ENCODE results near the gene EXOC4.

Gene EXOC4

DNA sequence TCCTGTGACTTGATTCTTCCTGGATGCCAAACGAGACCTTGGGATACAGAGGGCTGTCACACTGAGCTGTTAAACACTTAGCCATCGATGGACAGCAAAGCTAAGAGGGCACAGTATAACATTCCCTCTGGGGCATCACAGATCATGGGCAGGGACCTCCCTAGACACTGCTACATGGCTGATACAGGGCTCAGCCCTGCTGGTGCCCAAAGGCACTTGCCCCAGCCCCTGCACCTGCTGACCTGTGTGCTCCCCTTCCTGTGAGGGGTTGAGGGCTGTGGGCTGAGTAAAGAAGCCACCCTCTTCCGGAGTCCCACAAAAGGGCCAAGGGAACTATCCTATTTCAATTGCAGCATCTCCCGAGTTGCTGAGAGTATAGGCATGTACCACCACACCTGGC, 337.9 kb downstream of the EXOC4 start:
- H3K4me1 ChIP-seq (ENCODE audit: insufficient read depth, low read length): no peaks in the 10 kb centered on the region
- 89% methylated on average over 4 of the region's 4 CpGs for WGBS

DNA sequence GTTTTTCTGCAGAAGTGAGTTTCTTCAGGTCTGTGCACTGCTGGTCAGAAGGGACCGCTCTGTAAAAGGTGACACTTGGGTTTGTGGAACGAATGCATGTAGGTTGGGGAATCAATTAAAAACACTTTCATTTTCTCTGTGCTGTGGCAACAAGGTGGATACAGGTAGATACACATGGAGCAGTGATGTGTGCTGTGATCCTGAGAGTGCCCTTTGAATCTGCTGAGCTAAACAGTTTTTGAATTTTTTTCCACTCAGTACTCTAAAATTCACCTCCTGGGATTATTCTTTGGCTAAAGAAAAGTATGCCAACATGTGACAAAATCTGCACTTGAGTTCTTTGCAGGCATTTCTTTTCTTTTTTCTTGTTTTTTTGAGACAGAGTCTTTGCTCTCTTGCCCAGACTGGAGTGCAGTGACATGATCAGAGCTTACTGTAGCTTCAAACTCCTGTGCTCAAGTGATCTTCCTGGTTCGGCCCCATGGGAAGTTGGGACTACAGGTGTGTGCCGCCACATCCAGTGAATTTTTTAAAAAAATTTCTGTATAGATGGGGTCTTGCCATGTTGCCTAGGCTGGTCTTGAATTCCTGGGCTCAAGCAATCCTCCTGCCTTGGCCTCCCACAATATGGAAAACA, 338.9 kb downstream of the EXOC4 start:
- H3K9ac ChIP-seq (ENCODE audit: low read depth, low read length): no peak overlapping the region
- H3K9me3 ChIP-seq (ENCODE audit: insufficient read depth, low read depth, low read length): no peaks in the 10 kb centered on the region
- H3K36me3 ChIP-seq (ENCODE audit: insufficient read depth, low read length): no peaks in the 10 kb centered on the region
- 92% methylated on average over 4 of the region's 4 CpGs for WGBS
- no peak overlapping the region for H3K4me3 ChIP-seq (ENCODE audit: low read length)
- H3K4me1 ChIP-seq (ENCODE audit: insufficient read depth, low read length): no peaks in the 10 kb centered on the region
- H3K27me3 ChIP-seq (ENCODE audit: insufficient read depth, low read length): no peaks in the 10 kb centered on the region
- no peak overlapping the region for H3K27ac ChIP-seq (ENCODE audit: low read depth, low read length)

More for the DNA sequence above, 337.9 kb downstream of the EXOC4 start:
- Histone ChIP-seq H3K27ac (ENCODE audit: low read depth, low read length) (no peak overlapping the region), H3K36me3 (ENCODE audit: insufficient read depth, low read length) (no peaks in the 10 kb centered on the region), H3K9ac (ENCODE audit: low read depth, low read length) (no peak overlapping the region), H3K9me3 (ENCODE audit: insufficient read depth, low read depth, low read length) (no peaks in the 10 kb centered on the region), H3K4me3 (ENCODE audit: low read length) (no peak overlapping the region), H3K27me3 (ENCODE audit: insufficient read depth, low read length) (no peaks in the 10 kb centered on the region)

DNA sequence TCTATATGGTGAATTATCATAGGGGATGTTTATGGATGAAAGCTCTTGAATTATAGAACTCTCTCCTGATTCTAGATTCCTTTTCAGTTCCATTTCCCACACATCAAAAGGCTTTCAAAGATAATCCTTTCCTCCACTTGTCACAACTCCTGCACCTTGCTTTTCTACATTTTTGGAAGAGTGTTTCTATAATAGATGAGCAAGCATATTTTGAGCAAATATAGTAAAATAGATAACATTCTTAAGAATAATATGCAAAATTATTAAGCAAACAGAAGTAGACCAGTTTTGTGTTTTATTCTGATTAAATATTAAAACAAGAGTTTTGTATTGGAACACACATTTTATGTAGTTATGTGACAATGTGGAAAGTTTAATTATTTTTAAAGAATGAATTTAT, 340.7 kb downstream of the EXOC4 start:
- Histone ChIP-seq H3K4me1 (ENCODE audit: insufficient read depth, low read length) (no peaks in the 10 kb centered on the region), H3K9me3 (ENCODE audit: insufficient read depth, low read depth, low read length) (no peaks in the 10 kb centered on the region), H3K4me3 (ENCODE audit: low read length) (no peak overlapping the region), H3K27me3 (ENCODE audit: insufficient read depth, low read length) (no peaks in the 10 kb centered on the region), H3K27ac (ENCODE audit: low read depth, low read length) (no peak overlapping the region), H3K36me3 (ENCODE audit: insufficient read depth, low read length) (no peaks in the 10 kb centered on the region), H3K9ac (ENCODE audit: low read depth, low read length) (no peak overlapping the region)

DNA sequence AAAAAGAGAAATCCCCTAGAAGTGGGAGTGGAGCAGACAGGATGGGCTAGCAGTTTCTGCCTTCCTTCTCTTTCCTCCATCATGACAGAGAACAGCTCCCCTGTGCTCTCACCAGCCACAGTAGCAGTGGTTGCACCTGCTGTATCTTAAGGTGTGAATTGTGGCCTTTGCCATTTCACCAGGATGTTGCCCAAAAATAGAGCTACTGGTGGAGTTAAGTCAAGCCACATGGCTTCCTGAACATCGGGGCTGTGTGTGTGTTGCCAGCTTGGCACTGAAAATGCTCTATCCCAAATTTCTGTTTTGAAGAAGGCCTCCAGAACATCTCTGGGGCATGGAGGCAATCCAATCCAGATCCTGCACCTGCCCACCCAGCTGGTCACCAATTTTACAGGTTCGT, 348.7 kb downstream of the EXOC4 start:
- H3K9ac ChIP-seq (ENCODE audit: low read depth, low read length): no peak overlapping the region
- H3K4me3 ChIP-seq (ENCODE audit: low read length): no peak overlapping the region
- WGBS: 96% methylated on average over 2 of the region's 2 CpGs
- no peaks in the 10 kb centered on the region for H3K27me3 ChIP-seq (ENCODE audit: insufficient read depth, low read length)
- H3K36me3 ChIP-seq (ENCODE audit: insufficient read depth, low read length): no peaks in the 10 kb centered on the region
- no peaks in the 10 kb centered on the region for H3K9me3 ChIP-seq (ENCODE audit: insufficient read depth, low read depth, low read length)
- H3K27ac ChIP-seq (ENCODE audit: low read depth, low read length): no peak overlapping the region
- no peaks in the 10 kb centered on the region for H3K4me1 ChIP-seq (ENCODE audit: insufficient read depth, low read length)

DNA sequence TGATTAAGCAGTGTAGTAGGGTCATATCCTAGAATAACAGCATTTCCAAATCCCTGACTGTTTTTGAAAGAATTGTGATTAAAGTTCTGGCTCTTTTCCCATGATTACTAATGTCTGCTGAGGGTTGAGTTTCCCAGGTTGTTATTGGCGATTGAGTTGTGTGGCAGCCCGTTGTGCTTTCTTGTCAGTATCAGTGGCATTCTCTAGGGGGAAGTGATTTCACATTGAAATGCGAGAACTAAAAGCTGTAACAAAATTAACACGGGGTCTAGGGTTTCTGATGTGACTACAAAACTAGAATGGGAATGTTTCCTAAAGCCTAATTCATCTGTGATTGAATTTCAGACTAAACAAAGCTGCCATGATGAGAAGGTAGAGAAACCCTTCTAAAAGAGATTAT, 349.4 kb downstream of the EXOC4 start:
- Histone ChIP-seq H3K27ac (ENCODE audit: low read depth, low read length) (no peak overlapping the region), H3K4me1 (ENCODE audit: insufficient read depth, low read length) (no peaks in the 10 kb centered on the region), H3K4me3 (ENCODE audit: low read length) (no peak overlapping the region), H3K27me3 (ENCODE audit: insufficient read depth, low read length) (no peaks in the 10 kb centered on the region), H3K9ac (ENCODE audit: low read depth, low read length) (no peak overlapping the region), H3K36me3 (ENCODE audit: insufficient read depth, low read length) (no peaks in the 10 kb centered on the region), H3K9me3 (ENCODE audit: insufficient read depth, low read depth, low read length) (no peaks in the 10 kb centered on the region)
- WGBS: 79% methylated on average over 4 of the region's 4 CpGs

DNA sequence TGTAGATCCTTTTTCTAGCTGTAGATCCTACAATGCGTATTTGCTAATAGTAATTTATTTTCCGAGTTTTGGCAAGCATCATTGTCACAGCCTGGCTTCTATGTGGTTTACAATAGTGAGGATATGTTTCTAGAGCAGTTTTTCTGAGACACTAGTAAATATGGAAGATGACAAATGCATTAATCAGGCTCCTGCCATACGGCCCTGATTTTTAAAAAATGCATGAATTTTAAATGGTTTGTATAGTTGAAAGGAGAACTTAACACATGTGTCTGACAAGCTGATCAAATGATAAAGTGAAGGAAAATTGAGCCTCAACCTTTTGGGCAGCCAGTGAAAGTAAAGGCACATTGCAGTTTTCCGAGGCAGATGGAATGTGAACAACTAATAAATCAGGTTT, 354.1 kb downstream of the EXOC4 start:
- Histone ChIP-seq H3K27ac (ENCODE audit: low read depth, low read length) (no peak overlapping the region), H3K4me1 (ENCODE audit: insufficient read depth, low read length) (no peaks in the 10 kb centered on the region), H3K9me3 (ENCODE audit: insufficient read depth, low read depth, low read length) (no peaks in the 10 kb centered on the region), H3K27me3 (ENCODE audit: insufficient read depth, low read length) (no peaks in the 10 kb centered on the region), H3K4me3 (ENCODE audit: low read length) (no peak overlapping the region), H3K36me3 (ENCODE audit: insufficient read depth, low read length) (no peaks in the 10 kb centered on the region), H3K9ac (ENCODE audit: low read depth, low read length) (no peak overlapping the region)
- WGBS: 94% methylated on average over 4 of the region's 4 CpGs

DNA sequence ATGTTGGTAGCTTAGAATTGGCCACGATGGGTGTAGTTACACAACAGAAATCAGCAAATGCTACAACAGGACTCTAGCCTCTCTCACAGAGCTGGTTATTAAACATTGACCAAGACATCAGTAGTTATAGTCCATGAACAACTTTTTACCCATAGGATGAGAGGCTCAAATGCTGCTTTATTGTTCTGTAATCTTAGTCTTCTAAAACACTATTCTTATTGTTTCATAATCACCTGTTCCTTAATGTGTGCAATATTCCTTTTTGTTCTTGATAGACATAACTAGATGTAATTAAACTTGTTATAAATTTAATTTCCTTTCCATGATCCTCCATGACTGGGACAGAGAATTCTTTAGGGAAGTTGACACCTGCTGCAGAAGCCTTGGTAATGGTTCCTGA, 356.9 kb downstream of the EXOC4 start:
- H3K9ac ChIP-seq (ENCODE audit: low read depth, low read length): no peak overlapping the region
- H3K4me1 ChIP-seq (ENCODE audit: insufficient read depth, low read length): no peaks in the 10 kb centered on the region
- H3K27me3 ChIP-seq (ENCODE audit: insufficient read depth, low read length): no peaks in the 10 kb centered on the region
- WGBS: 89% methylated on average over 1 of the region's 1 CpG
- H3K9me3 ChIP-seq (ENCODE audit: insufficient read depth, low read depth, low read length): no peaks in the 10 kb centered on the region
- H3K36me3 ChIP-seq (ENCODE audit: insufficient read depth, low read length): no peaks in the 10 kb centered on the region
- no peak overlapping the region for H3K4me3 ChIP-seq (ENCODE audit: low read length)
- H3K27ac ChIP-seq (ENCODE audit: low read depth, low read length): no peak overlapping the region

DNA sequence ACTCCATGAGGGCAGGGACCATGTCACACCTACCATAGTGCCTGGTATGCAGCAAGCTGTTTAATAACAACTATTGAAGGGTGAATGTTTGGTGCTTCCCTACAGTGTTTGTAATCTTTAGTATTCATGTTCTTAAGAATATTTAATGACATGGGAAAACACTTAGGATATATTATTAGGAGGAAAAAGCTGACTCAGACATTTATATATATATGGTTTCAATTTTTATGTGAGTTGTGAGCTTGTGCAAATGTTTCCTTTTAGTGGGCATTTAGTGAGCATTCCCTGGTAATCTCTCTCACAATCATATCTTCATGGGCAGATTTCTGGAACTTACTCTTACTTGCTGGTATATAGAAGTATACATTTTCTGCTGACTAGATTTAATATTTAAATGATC, 359.1 kb downstream of the EXOC4 start:
- Histone ChIP-seq H3K27me3 (ENCODE audit: insufficient read depth, low read length) (no peaks in the 10 kb centered on the region), H3K9ac (ENCODE audit: low read depth, low read length) (no peak overlapping the region), H3K9me3 (ENCODE audit: insufficient read depth, low read depth, low read length) (no peaks in the 10 kb centered on the region), H3K27ac (ENCODE audit: low read depth, low read length) (no peak overlapping the region), H3K4me3 (ENCODE audit: low read length) (no peak overlapping the region), H3K4me1 (ENCODE audit: insufficient read depth, low read length) (no peaks in the 10 kb centered on the region), H3K36me3 (ENCODE audit: insufficient read depth, low read length) (no peaks in the 10 kb centered on the region)

DNA sequence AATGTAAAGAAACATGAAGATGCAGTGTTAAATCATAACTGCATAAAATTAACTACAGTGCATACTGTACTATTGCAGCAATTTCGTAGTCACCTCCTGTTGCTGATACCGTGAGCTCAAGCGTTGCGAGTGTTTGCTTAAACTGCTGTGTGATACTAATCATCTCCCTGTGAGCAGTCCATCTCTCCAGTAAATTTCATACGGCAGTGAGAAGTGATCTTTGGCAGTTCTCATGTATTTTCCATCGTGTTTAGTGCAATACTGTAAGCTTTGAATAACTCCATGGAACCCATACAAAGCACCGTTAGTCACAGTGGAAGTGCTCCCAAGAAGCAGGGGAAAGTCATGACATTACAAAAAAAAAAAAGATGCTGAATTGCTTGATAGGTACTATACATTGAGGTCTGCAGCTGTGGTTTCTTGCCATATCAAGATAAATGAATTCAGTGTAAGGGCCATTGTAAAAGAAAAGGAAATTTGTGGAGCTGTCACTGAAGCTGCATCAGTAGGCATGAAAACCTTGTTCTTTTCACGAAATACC, 360.4 kb downstream of the EXOC4 start:
- H3K36me3 ChIP-seq (ENCODE audit: insufficient read depth, low read length): no peaks in the 10 kb centered on the region
- no peaks in the 10 kb centered on the region for H3K4me1 ChIP-seq (ENCODE audit: insufficient read depth, low read length)
- no peak overlapping the region for H3K9ac ChIP-seq (ENCODE audit: low read depth, low read length)
- no peaks in the 10 kb centered on the region for H3K27me3 ChIP-seq (ENCODE audit: insufficient read depth, low read length)
- H3K27ac ChIP-seq (ENCODE audit: low read depth, low read length): no peak overlapping the region
- H3K4me3 ChIP-seq (ENCODE audit: low read length): no peak overlapping the region
- WGBS: 97% methylated on average over 8 of the region's 8 CpGs
- no peaks in the 10 kb centered on the region for H3K9me3 ChIP-seq (ENCODE audit: insufficient read depth, low read depth, low read length)

DNA sequence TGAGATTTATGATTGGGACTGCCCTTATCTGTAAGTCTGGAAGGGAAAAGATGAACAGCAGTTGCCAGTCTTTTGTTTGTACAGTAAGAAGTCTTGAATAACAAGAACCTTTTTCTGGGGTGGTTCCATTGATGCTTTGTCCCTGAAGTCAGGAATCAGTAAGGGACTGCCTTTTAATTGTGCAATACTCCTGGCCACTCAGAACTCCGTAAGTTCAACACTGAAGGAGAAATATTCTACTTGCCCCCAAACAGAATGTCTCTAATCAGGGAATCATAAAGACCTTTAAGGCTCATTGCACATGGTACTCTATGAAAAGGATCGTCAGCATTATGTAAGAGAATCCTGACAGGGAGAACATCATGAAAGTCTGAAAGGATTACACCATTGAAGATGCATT, 361.4 kb downstream of the EXOC4 start:
- Histone ChIP-seq H3K9me3 (ENCODE audit: insufficient read depth, low read depth, low read length) (no peaks in the 10 kb centered on the region), H3K36me3 (ENCODE audit: insufficient read depth, low read length) (no peaks in the 10 kb centered on the region), H3K27me3 (ENCODE audit: insufficient read depth, low read length) (no peaks in the 10 kb centered on the region), H3K9ac (ENCODE audit: low read depth, low read length) (no peak overlapping the region), H3K4me1 (ENCODE audit: insufficient read depth, low read length) (no peaks in the 10 kb centered on the region), H3K4me3 (ENCODE audit: low read length) (no peak overlapping the region), H3K27ac (ENCODE audit: low read depth, low read length) (no peak overlapping the region)
- 98% methylated on average over 2 of the region's 2 CpGs for WGBS

DNA sequence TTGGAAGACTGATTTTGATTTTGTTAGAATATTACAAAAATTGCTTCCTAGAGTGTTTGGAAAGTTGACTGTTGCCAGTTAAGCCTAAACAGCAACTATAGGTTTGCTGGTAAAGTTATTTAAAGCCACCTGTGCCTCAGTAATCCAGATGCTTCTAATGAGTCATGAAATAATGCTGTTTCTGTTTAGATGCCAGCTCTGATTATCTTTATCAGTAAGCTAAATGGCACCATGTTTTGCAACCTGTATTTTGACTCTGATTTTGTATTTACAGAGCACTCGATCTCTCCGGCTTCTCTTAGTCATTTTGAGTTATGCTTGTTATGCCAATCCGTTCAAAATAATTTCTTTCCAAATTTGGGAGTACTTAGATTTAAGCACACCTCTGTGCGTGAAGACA, 366.1 kb downstream of the EXOC4 start:
- Histone ChIP-seq H3K9me3 (ENCODE audit: insufficient read depth, low read depth, low read length) (no peaks in the 10 kb centered on the region), H3K27ac (ENCODE audit: low read depth, low read length) (no peak overlapping the region), H3K36me3 (ENCODE audit: insufficient read depth, low read length) (no peaks in the 10 kb centered on the region), H3K4me1 (ENCODE audit: insufficient read depth, low read length) (no peaks in the 10 kb centered on the region), H3K4me3 (ENCODE audit: low read length) (no peak overlapping the region), H3K27me3 (ENCODE audit: insufficient read depth, low read length) (no peaks in the 10 kb centered on the region), H3K9ac (ENCODE audit: low read depth, low read length) (no peak overlapping the region)
- 96% methylated on average over 4 of the region's 4 CpGs for WGBS

DNA sequence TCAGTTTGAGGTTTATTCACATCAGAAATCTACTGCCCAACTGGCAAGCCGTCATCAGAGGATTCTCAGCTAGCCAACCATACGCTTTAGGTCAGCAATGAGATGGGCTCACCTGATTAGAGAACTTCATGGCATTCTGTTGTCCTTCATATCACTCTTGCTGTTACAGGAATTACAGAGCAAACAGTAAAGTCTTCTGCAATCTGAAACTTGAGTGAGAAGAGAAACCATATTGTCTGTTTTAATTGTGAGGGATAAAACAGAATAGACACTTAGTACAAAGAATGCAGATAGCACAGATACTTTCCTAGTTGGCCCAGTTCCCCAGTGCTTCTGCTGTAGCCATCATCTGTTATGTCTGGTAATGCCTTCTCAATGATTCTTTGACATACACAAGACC, 366.6 kb downstream of the EXOC4 start:
- Histone ChIP-seq H3K9me3 (ENCODE audit: insufficient read depth, low read depth, low read length) (no peaks in the 10 kb centered on the region), H3K9ac (ENCODE audit: low read depth, low read length) (no peak overlapping the region), H3K4me3 (ENCODE audit: low read length) (no peak overlapping the region), H3K36me3 (ENCODE audit: insufficient read depth, low read length) (no peaks in the 10 kb centered on the region), H3K4me1 (ENCODE audit: insufficient read depth, low read length) (no peaks in the 10 kb centered on the region), H3K27me3 (ENCODE audit: insufficient read depth, low read length) (no peaks in the 10 kb centered on the region), H3K27ac (ENCODE audit: low read depth, low read length) (no peak overlapping the region)
- WGBS: 93% methylated on average over 2 of the region's 2 CpGs
